ENCODE measurements around the gene BARD1. TPM values are rescaled to one million over a fixed set of nuclear protein-coding genes. Genes with fewer than 3 reads are reported as not detected.
"Not testable (repeated sequence)": the region's sequence is repeated elsewhere in the genome, so short reads cannot be mapped to it uniquely, and the experiment has no call there.

The BARD1 gene
- total RNA-seq, 2 experiments from 2014 or later: 25.5 to 26.3 TPM

- ChIA-PET POLR2A (no interaction called here), CTCF (no interaction called here)
- intact Hi-C loops (cut with micrococcal nuclease): no loop called here
- Mint-ChIP-seq H3K36me3 (peaks cover 56% of the 10 kb centered on the region), H3K27ac (no peak overlapping the region), H3K9me3 (no peaks in the 10 kb centered on the region), H3K4me1 (ENCODE audit: low read depth) (no peaks in the 10 kb centered on the region), H3K4me3 (no peak overlapping the region), H3K27me3 (no peaks in the 10 kb centered on the region)
- no peak for DNase-seq
Measured at GRCh38 chr2:214747992-214748391, 61.5 kb downstream of the BARD1 start.

- H3K9me3 Mint-ChIP-seq: no peaks in the 10 kb centered on the region
- H3K27me3 Mint-ChIP-seq: no peaks in the 10 kb centered on the region
- no peak overlapping the region for H3K27ac Mint-ChIP-seq
- H3K4me1 Mint-ChIP-seq (ENCODE audit: low read depth): peaks cover 5% of the 10 kb centered on the region
- intact Hi-C loops (cut with micrococcal nuclease): no loop called here
- H3K36me3 Mint-ChIP-seq: peaks cover 35% of the 10 kb centered on the region
- no peak for DNase-seq
- no peak overlapping the region for H3K4me3 Mint-ChIP-seq
- ChIA-PET CTCF (no interaction called here), POLR2A (no interaction called here)
Measured at GRCh38 chr2:214742119-214742518, 67.4 kb downstream of the BARD1 start.

- H3K27ac Mint-ChIP-seq: no peak overlapping the region
- H3K27me3 Mint-ChIP-seq: no peaks in the 10 kb centered on the region
- H3K4me1 Mint-ChIP-seq (ENCODE audit: low read depth): peaks cover 5% of the 10 kb centered on the region
- ChIA-PET CTCF (no interaction called here), POLR2A (no interaction called here)
- intact Hi-C loops (cut with micrococcal nuclease): no loop called here
- no peaks in the 10 kb centered on the region for H3K9me3 Mint-ChIP-seq
- H3K36me3 Mint-ChIP-seq: peaks cover 30% of the 10 kb centered on the region
- no peak overlapping the region for H3K4me3 Mint-ChIP-seq
- no peak for DNase-seq
Measured at GRCh38 chr2:214740867-214741395, 68.6 kb downstream of the BARD1 start.

- Mint-ChIP-seq H3K4me1 (ENCODE audit: low read depth) (peaks cover 5% of the 10 kb centered on the region), H3K27ac (no peak overlapping the region), H3K4me3 (no peak overlapping the region), H3K36me3 (peaks cover 14% of the 10 kb centered on the region), H3K9me3 (no peaks in the 10 kb centered on the region), H3K27me3 (no peaks in the 10 kb centered on the region)
- POLR2A ChIA-PET: no interaction called here
- intact Hi-C loops (cut with micrococcal nuclease): loop anchor here (2.0 to 5.0 kb wide), 2 partner anchors 14 to 70 kb away; partner anchors contain the start of gene BARD1
- DNase-seq: no peak
- CTCF ChIA-PET: no interaction called here
Measured at GRCh38 chr2:214737188-214737587, 72.3 kb downstream of the BARD1 start.

- POLR2A ChIA-PET: no interaction called here
- Mint-ChIP-seq H3K4me3 (no peak overlapping the region), H3K4me1 (ENCODE audit: low read depth) (no peaks in the 10 kb centered on the region), H3K36me3 (peaks cover 28% of the 10 kb centered on the region), H3K27ac (no peak overlapping the region), H3K9me3 (no peaks in the 10 kb centered on the region), H3K27me3 (no peaks in the 10 kb centered on the region)
- CTCF ChIA-PET: no interaction called here
- intact Hi-C loops (cut with micrococcal nuclease): no loop called here
- DNase-seq: peak; percentile 12
Measured at GRCh38 chr2:214730800-214731407, 78.6 kb downstream of the BARD1 start.

GRCh38 chr2:214730248-214730647, 79.2 kb downstream of the BARD1 start:
- no peaks in the 10 kb centered on the region for H3K27me3 Mint-ChIP-seq
- intact Hi-C loops (cut with micrococcal nuclease): no loop called here
- H3K4me3 Mint-ChIP-seq: no peak overlapping the region
- H3K36me3 Mint-ChIP-seq: peaks cover 31% of the 10 kb centered on the region
- H3K4me1 Mint-ChIP-seq (ENCODE audit: low read depth): no peaks in the 10 kb centered on the region
- ChIA-PET POLR2A (no interaction called here), CTCF (no interaction called here)
- no peaks in the 10 kb centered on the region for H3K9me3 Mint-ChIP-seq
- no peak for DNase-seq
- no peak overlapping the region for H3K27ac Mint-ChIP-seq

GRCh38 chr2:214724741-214725140, 84.7 kb downstream of the BARD1 start:
- H3K36me3 Mint-ChIP-seq: peaks cover 50% of the 10 kb centered on the region
- no peak overlapping the region for H3K4me3 Mint-ChIP-seq
- ChIA-PET CTCF (no interaction called here), POLR2A (no interaction called here)
- H3K4me1 Mint-ChIP-seq (ENCODE audit: low read depth): no peaks in the 10 kb centered on the region
- no peak overlapping the region for H3K27ac Mint-ChIP-seq
- peaks cover 12% of the 10 kb centered on the region for H3K9me3 Mint-ChIP-seq
- DNase-seq: no peak
- H3K27me3 Mint-ChIP-seq: no peaks in the 10 kb centered on the region
- intact Hi-C loops (cut with micrococcal nuclease): no loop called here

GRCh38 chr2:214717837-214718236, 91.6 kb downstream of the BARD1 start:
- intact Hi-C loops (cut with micrococcal nuclease); H3K27me3 Mint-ChIP-seq; POLR2A ChIA-PET; DNase-seq; H3K27ac Mint-ChIP-seq; H3K4me3 Mint-ChIP-seq; H3K4me1 Mint-ChIP-seq (ENCODE audit: low read depth): not testable (repeated sequence)
- Mint-ChIP-seq H3K9me3 (peaks cover 16% of the 10 kb centered on the region), H3K36me3 (peaks cover 34% of the 10 kb centered on the region)
- CTCF ChIA-PET: interaction anchor here (0.6 kb wide), 1 partner anchor 552 kb away, joined by 4 read pairs; no protein-coding TSS in a partner anchor

GRCh38 chr2:214716811-214717560, 92.5 kb downstream of the BARD1 start:
- Mint-ChIP-seq H3K9me3 (peaks cover 15% of the 10 kb centered on the region), H3K4me3 (no peak overlapping the region), H3K27ac (no peak overlapping the region), H3K36me3 (peaks cover 31% of the 10 kb centered on the region), H3K4me1 (ENCODE audit: low read depth) (peaks cover 6% of the 10 kb centered on the region), H3K27me3 (no peaks in the 10 kb centered on the region)
- ChIA-PET CTCF (interaction anchor here (0.6 kb wide), 1 partner anchor 553 kb away, joined by 4 read pairs; no protein-coding TSS in a partner anchor), POLR2A (no interaction called here)
- intact Hi-C loops (cut with micrococcal nuclease): no loop called here
- no peak for DNase-seq

GRCh38 chr2:214715025-214715424, 94.5 kb downstream of the BARD1 start:
- H3K27me3 Mint-ChIP-seq: no peaks in the 10 kb centered on the region
- DNase-seq: no peak
- peaks cover 7% of the 10 kb centered on the region for H3K9me3 Mint-ChIP-seq
- peaks cover 21% of the 10 kb centered on the region for H3K36me3 Mint-ChIP-seq
- no peak overlapping the region for H3K27ac Mint-ChIP-seq
- POLR2A ChIA-PET: no interaction called here
- intact Hi-C loops (cut with micrococcal nuclease): no loop called here
- CTCF ChIA-PET: no interaction called here
- H3K4me1 Mint-ChIP-seq (ENCODE audit: low read depth): peaks cover 9% of the 10 kb centered on the region
- no peak overlapping the region for H3K4me3 Mint-ChIP-seq

GRCh38 chr2:214713080-214713830, 96.2 kb downstream of the BARD1 start:
- ChIA-PET CTCF (no interaction called here), POLR2A (no interaction called here)
- DNase-seq: no peak
- Mint-ChIP-seq H3K4me3 (no peak overlapping the region), H3K9me3 (peaks cover 4% of the 10 kb centered on the region), H3K4me1 (ENCODE audit: low read depth) (peaks cover 9% of the 10 kb centered on the region), H3K36me3 (peaks cover 13% of the 10 kb centered on the region), H3K27me3 (no peaks in the 10 kb centered on the region), H3K27ac (no peak overlapping the region)
- intact Hi-C loops (cut with micrococcal nuclease): no loop called here

GRCh38 chr2:214710729-214711128, 98.8 kb downstream of the BARD1 start:
- Mint-ChIP-seq H3K4me1 (ENCODE audit: low read depth) (peaks cover 5% of the 10 kb centered on the region), H3K27me3 (no peaks in the 10 kb centered on the region), H3K9me3 (no peaks in the 10 kb centered on the region), H3K4me3 (no peak overlapping the region), H3K36me3 (no peaks in the 10 kb centered on the region), H3K27ac (no peak overlapping the region)
- CTCF ChIA-PET: no interaction called here
- no peak for DNase-seq
- POLR2A ChIA-PET: no interaction called here
- intact Hi-C loops (cut with micrococcal nuclease): no loop called here

Data from activated CD4-positive, alpha-beta memory T cell treated with anti-CD3 and anti-CD28 coated beads for 36 hours (primary cell).